Measurements from ENCODE around the gene CDC40. TPM values are rescaled to one million over a fixed set of nuclear protein-coding genes. Genes with fewer than 3 reads are reported as not detected.
"Not testable (repeated sequence)": the region's sequence is repeated elsewhere in the genome, so short reads cannot be mapped to it uniquely, and the experiment has no call there.

Gene CDC40
- total RNA-seq, 1 donor from 2014 or later = 14.7 TPM

DNA sequence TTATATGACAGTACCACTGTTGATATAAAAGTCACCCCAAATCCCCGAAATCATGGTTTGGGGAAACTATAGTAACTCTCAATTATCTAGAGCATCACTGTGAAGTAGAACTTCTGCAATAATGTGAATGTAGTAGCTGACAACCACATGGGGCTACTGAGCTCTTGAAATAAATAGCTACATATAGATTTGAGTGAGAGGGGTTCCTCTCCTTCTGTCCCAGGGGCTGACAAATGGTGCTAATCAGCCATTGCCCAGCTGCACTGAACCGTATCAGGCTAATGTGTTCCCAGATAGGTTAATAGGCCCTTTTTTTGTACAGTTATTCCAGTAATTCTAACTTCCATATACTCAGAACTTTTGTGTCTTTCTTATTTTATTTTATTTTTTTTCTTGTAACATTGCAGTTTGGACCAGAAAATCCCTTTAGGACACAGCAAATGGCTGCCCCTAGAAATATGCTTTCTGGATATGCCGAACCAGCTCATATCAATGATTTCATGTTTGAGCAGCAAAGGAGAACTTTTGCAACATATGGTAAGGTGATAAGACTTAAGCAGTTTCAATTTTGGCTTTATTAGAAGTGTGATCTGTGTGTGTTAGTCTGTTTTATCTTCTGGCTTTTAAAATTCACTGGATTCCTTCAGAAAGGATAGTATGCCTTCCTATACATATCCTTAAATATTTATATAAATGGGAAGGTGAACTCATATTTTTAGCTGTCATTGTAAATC, 21.1 kb downstream of the CDC40 start:
- no peak for ATAC-seq

DNA sequence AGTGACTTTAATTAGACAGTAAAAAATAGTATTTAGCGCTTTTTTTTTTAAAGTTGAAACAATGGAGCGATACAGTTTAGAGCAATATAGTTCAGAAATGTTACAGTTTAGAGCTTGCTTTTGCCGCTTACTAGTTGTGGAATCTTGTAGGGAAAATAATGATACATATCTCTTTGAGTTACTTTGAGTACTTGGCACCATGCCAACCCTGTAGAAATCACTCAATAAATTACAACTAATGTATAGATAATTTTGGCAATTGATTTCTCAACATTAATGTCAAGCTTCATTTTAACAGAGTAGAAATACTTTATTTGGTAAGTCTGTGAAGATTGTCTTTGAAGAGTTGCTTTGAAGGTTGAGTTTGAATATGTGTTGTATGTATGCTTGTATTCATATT, 27.4 kb downstream of the CDC40 start:
- no peak for ATAC-seq

GRCh38 chr6:110211753-110212152, 31.5 kb downstream of the CDC40 start:
- no peak for ATAC-seq

DNA sequence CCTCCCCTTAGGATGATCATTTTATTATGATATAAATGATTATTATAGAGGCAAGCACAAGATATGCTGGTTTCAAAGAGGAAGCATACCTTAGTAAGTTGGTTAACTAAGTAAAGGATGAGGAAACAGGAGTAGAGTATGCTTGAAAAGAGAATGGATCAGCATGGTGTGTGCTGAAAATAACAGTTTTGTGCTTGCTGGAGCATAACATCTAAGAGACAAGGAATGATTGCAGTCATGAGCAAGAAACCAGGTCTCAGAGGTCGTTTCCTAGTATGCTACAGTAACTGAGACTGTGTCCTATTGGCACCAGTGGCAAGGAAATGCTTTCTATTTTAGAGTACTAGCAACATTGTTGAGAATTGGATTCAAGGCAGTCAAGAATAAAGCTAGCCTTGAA, 34.1 kb downstream of the CDC40 start:
- no peak for ATAC-seq

DNA sequence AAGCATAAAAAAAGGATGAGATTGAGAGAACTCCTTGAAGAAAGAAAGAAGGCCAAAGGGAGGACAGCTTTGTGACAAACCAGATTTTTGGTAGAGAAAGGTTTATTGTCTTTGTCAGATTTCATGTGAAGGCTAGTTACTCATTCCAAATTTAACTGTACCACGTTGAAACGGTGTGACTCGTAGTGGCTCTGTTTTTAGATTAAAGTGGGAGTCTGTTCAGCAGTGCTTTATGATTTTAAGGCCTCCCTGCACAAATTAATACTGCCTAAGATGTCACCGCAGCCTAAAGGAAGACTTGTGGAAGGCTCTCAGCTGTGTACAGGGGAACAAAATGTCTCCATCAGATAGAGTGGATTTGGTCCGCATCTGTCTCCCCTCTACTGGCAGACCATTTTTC, 35.9 kb downstream of the CDC40 start:
- no peak for ATAC-seq

DNA sequence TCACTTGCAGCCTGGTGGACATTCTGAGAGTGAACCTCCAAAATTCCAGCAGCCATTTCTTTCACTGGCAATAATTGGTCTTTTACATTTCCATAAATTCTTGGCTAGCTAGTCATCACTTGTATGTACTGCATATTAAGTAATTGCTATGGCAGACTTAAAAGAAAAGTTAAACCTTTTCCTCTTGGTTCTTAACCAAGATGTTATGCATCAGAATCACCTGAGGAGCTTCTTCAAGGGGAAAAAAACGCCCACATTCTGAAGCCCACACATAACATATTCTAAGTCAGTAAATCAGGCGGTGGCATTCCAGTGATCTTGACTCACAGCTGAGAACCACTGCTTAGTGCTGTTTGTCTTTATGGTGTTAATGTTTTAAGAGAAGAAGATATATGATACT, 37.0 kb downstream of the CDC40 start:
- no peak for ATAC-seq

DNA sequence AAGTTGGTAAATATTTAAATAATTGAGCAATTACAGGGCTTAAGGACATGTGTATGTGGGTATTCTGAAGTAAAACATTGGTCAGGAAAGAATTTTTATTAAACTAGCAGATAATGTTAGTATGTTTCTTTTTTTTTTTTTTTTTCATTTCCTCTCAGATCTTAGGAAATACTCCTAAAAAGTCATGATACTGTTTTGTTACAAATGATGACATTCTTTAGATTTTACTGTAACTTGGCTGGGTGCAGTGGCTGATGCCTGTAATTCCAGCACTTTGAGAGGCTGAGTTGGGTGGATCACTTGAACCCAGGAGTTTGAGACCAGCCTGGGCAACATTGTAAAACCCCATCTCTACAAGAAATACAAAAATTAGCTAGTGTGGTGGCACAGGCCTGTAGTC, 41.5 kb downstream of the CDC40 start:
- ATAC-seq = no peak

DNA sequence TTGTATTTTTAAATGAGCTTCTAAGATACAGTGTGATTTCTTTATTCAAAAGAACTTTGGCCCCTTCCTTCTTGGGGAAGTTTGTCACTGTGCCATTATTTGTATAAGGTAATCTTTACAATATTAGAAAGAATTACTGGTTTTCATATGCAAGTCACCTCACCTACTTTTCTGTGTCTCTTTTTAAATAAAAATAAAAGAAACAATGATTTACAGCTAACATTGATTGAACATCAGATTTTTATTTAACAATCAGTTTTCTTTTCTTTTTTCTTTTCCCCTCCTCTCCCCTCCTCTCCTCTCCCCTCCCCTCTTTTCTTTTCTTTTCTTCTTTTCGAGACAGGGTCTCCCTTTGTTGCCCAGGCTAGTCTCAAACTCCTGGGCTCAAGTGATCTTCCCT, 46.0 kb downstream of the CDC40 start:
- no peak for ATAC-seq

GRCh38 chr6:110232450-110232849, 52.2 kb downstream of the CDC40 start:
- ATAC-seq = no peak

- no peak for ATAC-seq
Measured at GRCh38 chr6:110233770-110234374, 53.6 kb downstream of the CDC40 start.

DNA sequence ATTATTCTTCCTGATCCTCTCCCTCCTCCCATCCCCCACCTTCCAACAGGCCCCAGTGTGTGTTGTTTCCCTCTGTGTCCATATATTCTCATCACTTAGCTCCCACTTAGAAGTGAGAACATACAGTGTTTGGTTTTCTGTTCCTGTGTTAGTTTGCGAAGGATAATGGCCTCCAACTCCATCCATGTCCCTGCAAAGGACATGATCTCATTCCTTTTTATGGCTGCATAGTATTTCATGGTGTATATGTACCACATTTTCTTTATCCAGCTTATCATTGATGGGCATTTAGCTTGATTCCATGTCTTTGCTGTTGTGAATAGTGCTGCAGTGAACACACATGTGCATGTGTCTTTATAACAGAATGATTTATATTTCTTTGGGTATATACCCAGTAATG, 55.8 kb downstream of the CDC40 start:
- ATAC-seq = not testable (repeated sequence)

DNA sequence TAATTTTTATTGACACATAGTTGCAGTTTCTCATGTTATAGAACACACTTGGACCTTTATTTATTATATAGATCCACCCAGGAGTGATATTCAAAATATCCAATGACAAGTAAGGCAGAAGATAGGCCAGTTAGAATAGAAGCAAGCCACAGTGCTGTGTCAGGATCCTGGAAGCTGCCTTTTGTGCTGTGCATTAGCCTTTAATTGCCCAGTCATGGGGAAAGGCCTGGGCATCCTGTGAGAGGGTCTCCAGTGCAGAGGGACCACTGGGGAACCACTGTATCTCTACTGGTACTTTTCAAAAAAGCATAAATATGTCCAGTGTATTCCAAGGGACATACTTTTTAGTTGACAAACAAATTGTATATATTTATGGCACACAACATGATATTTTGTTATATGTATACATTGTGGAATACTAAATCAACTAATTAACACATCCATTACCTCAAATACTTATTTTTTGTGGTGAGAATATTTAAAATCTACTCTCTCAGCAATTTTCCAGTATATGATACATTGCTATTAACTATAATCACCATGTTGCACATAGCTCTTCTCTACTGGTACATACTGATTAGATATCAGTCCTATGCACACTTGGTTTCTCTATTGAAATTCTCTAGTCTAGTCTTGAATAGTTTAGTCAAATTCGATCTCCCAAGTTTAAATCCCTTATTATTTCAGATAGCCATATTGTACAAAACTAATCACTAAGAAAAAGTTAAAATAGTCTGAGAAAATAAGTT, 59.5 kb downstream of the CDC40 start:
- no peak for ATAC-seq

DNA sequence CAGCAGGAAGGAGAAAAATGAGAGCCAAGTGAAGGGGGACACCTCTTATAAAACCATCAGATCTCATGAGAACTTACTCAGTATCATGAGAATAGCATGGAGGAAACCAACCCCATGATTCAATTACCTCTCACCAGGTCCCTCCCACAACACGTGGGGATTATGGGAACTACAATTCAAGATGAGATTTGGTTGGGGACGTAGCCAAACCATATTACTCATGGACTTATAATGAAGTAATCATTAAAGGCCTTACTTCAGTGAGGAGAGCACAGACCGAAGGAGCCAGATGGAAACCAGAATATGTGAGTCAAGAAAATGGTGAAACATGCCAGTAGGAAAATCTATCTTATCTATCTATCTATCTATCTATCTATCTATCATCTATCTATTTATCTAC, 64.4 kb downstream of the CDC40 start:
- ATAC-seq = not testable (repeated sequence)

- no peak for ATAC-seq
Measured at GRCh38 chr6:110246378-110246777, 66.2 kb downstream of the CDC40 start.

- ATAC-seq = no peak
Measured at GRCh38 chr6:110246900-110247546, 66.8 kb downstream of the CDC40 start.

DNA sequence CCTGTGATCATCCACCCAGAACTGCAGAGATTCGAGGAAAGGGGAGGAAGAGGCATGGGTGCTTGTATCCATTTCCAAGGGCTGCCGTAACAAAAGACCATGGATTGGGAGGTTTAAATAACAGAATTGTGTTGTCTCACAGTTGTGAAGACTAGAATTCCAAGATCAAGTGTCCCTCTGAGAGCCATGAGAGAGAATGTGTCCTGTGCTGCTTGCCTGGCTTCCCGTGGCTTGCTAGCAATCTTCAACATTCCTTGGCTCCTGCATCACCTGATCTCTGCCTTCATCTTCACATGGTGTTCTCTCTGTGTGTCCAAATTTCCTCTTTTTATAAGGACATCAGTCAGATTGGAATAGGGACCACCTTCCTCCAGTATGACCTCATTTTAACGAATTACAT, 69.8 kb downstream of the CDC40 start:
- ATAC-seq = no peak

DNA sequence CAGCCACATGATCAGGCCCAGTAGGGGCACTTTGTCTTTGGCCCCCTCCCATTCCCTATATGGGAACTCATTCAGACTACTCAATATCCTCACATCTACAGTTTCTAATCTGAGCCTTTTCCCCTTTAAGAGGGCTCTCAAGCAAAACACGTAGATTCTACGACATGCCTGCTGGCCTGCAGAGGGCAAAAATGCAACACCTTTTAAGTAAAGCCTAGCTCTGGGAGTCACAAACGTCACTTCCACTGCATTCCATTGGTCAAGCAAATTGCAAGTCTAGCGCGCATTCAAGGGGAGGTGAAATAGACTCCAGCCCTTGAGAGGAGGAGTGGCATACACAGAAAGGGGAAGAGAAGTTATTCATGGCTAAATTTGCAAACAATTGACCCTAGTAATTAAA, 70.6 kb downstream of the CDC40 start:
- ATAC-seq = no peak

DNA sequence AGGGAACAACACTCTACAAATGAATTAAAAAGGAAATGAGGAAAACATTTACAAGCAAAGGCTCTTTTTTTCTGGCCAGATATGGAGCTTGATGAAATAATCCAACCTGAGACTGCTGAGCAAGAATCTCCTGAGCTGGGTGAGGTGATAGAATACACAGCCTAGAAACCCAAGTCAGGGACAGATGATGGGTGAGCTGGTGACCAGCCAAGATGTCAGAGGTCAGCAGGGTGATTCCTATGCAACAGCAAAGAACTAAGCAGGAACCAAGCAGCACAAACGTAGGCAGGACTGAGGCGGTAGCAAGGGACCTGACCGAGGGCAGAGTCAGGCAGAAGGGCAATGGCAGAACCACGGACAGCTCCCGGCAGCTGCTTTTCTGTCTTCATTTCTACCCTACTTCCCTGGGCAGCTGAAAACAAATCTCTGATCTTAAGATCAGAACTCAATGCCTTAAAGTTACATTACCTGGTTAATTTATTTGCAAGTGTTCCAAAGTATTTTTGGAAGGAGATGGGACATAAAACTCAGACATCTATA, 75.1 kb downstream of the CDC40 start:
- no peak for ATAC-seq

- no peak for ATAC-seq
Measured at GRCh38 chr6:110256366-110256765, 76.1 kb downstream of the CDC40 start.

GRCh38 chr6:110265273-110265672, 85.0 kb downstream of the CDC40 start:
- no peak for ATAC-seq

DNA sequence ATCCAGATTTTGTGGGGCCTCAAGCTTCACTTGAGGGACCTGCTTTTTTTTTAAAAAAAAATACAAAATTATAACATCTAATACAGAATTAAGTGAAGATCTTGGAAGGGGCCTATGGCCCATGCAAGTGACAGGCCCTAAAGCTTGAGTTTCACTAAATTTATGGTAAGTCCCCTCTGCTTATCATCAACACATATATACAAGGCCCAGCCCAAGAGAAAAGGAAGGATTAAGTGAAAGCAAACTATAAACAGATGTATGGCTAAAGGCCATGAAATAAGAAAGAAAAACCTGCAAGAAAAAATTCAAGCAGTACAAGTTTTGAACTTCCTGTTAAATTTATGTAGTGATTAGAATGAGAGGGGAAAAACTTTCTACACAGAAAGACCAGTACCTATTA, 86.8 kb downstream of the CDC40 start:
- ATAC-seq = no peak

DNA sequence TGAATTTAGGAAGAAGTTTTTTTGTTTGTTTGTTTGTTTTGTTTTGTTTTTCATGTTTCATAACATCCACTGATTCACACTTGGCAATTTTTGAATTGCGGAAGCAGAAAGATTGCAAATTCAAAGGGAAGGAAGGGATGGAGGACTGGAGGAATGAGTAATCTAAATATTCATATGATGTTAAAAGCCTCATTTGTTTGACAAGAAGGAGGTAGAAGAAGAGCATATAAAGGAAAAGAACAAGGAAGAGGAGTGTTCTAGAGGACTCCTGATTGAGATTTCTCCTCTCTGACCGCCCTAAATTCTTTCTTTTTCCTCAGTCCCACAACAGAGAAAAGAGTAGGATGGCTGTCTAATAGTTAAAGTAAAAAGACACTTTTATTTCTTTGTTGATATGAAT, 89.4 kb downstream of the CDC40 start:
- no peak for ATAC-seq

DNA sequence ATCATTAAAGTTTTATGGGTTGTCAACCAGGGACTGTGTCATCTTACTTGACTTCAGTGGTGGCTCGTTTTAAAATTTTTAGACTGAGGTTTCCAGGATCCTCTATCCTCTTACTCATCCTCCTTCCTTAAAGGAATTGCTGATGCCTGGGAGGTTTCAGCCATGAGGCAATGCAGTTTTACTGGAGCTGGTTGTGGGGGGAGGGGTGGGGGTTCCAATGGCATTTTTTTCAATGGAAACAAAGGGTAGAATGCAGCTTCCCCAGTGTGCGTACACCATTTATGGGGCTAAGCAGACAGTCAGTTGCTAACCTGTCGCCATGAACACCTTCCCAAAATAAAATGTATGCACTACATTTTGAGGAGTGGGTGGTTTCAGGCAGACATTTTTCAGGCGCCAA, 89.9 kb downstream of the CDC40 start:
- no peak for ATAC-seq

Data from esophagus mucosa (tissue), 1 donor.